Mammary epithelial cell (primary cell): Measurements from ENCODE around the gene FBXO17.

Experiments
- CTCF ChIP-seq, 2 donors: IDR thresholded peaks in 1 of 2; conservative IDR thresholded peaks in 1 of 2; 2 replicates each; pipeline ENCODE4 v1.5.1; 2011 to 2012; ENCODE audit warnings: inconsistent platforms in 2 of 2, low read length in 2 of 2, mild to moderate bottlenecking in 2 of 2, control low read depth in 1 of 2, low read depth in 1 of 2; ENCODE audit not compliant: insufficient read depth in 1 of 2; ENCODE audit errors: extremely low read depth in 1 of 2
- EZH2 ChIP-seq: IDR thresholded peaks from 2 replicates; pipeline ENCODE4 v1.6.1; 2012; ENCODE audit warnings: low read length, inconsistent platforms, borderline replicate concordance

- TF ChIP-seq CTCF (conservative IDR thresholded peaks at IDR 0.05 in 1 of 2, IDR thresholded peaks at IDR 0.05 in 1 of 2; ENCODE audit: extremely low read depth in 1 of 2, insufficient read depth in 1 of 2, low read depth in 1 of 2, low read length in 2 of 2) (no peak), EZH2 (no peak)
These were observed 25.5 kb upstream of the FBXO17 start for GRCh38 chr19:39001041-39001440.
